Neural progenitor cell (in vitro differentiated cells): ENCODE data around the gene COG7.

Source experiments
- EZH2 ChIP-seq: fragments of 200-600 bp; sonication (generic); IDR thresholded peaks from 2 replicates; pipeline ENCODE4 v1.6.1; 2017; ENCODE audit warnings: antibody characterized with exemption, mild to moderate bottlenecking, moderate library complexity
- EZH2phosphoT487 ChIP-seq: fragments of 200-600 bp; sonication (generic); IDR thresholded peaks from 2 replicates; pipeline ENCODE4 v1.6.1; 2017; ENCODE audit warnings: antibody characterized with exemption
- TF ChIP-seq, protein P1 (sequence below): fragments of 200-600 bp; sonication (generic); IDR thresholded peaks from 2 replicates; pipeline ENCODE4 v1.5.1; 2017; ENCODE audit warnings: antibody characterized with exemption, mild to moderate bottlenecking

DNA sequence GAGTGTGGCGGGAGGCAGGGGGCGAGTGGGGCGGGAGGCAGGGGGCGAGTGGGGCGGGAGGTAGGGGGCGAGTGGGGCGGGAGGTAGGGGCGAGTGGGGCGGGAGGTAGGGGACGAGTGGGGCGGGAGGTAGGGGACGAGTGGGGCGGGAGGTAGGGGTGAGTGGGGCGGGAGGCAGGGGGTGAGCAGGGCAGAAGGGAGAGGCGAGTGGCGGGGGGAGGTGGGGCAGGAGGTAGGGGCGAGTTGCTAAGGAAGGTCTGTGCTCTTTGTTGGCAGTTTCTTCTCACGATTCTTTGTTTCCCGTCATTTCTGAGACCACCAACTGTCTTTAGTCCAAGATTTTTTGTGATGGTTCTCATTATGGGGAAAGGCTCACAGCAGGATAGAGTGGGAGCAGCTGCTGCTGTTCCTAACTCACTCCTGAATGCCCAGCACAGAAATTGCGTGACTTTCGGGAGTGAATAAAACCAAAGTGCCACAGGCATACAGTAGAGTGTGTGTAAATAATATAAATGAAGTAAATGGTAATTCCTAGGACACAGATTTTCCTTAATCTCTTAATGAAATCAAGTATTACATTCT is 44.7 kb downstream of the COG7 start:
- TF ChIP-seq, protein P1, sequence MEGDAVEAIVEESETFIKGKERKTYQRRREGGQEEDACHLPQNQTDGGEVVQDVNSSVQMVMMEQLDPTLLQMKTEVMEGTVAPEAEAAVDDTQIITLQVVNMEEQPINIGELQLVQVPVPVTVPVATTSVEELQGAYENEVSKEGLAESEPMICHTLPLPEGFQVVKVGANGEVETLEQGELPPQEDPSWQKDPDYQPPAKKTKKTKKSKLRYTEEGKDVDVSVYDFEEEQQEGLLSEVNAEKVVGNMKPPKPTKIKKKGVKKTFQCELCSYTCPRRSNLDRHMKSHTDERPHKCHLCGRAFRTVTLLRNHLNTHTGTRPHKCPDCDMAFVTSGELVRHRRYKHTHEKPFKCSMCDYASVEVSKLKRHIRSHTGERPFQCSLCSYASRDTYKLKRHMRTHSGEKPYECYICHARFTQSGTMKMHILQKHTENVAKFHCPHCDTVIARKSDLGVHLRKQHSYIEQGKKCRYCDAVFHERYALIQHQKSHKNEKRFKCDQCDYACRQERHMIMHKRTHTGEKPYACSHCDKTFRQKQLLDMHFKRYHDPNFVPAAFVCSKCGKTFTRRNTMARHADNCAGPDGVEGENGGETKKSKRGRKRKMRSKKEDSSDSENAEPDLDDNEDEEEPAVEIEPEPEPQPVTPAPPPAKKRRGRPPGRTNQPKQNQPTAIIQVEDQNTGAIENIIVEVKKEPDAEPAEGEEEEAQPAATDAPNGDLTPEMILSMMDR: no peak
- TF ChIP-seq EZH2phosphoT487 (no peak), EZH2 (no peak)
